HUES64 (cell line): ENCODE results near the gene SLC36A3. TPM values are rescaled to one million over a fixed set of nuclear protein-coding genes. Genes with fewer than 3 reads are reported as not detected.
A peak's percentile ranks its signal among the peaks of the same experiment; 100 is the strongest.

Source experiments
- H3K27ac ChIP-seq: 2 replicates; pipeline ENCODE4 v1.7.0; 2013; ENCODE audit warnings: low read depth, low read length, inconsistent platforms
- H3K27me3 ChIP-seq: 2 replicates; pipeline ENCODE4 v1.6.1; 2013; ENCODE audit warnings: mild to moderate bottlenecking, low read length; ENCODE audit not compliant: insufficient read depth
- H3K36me3 ChIP-seq: 2 replicates; pipeline ENCODE4 v1.6.1; 2013; ENCODE audit warnings: mild to moderate bottlenecking, low read length; ENCODE audit not compliant: insufficient read depth
- H3K4me1 ChIP-seq: 2 replicates; pipeline ENCODE4 v1.6.1; 2013; ENCODE audit warnings: mild to moderate bottlenecking, low read length, moderate library complexity; ENCODE audit not compliant: insufficient read depth
- H3K4me3 ChIP-seq: 2 replicates; pipeline ENCODE4 v1.5.1; 2013; ENCODE audit warnings: mild to moderate bottlenecking, low read length, moderate library complexity
- H3K9ac ChIP-seq: 2 replicates; pipeline ENCODE4 v1.6.1; 2013; ENCODE audit warnings: mild to moderate bottlenecking, low read depth, low read length
- H3K9me3 ChIP-seq: 2 replicates; pipeline ENCODE4 v1.6.1; 2013; ENCODE audit warnings: low read depth, low read length; ENCODE audit not compliant: insufficient read depth
- WGBS: fragments of 150-250, 120-280 bp; methylation state at CpG from one replicate; pipeline ENCODE4 v1.1.7; 2013; ENCODE audit warnings: missing lambda C conversion rate; 5-methylcytosine and 5-hydroxymethylcytosine counted together
- polyA plus RNA-seq, 2 experiments: library from polyadenylated mRNA; stranded (reverse); fragments of 50-300 nt; gene quantifications; one replicate each; pipeline ENCODE4 v1.2.3, GENCODE V29; 2013

The SLC36A3 gene
- polyA plus RNA-seq (2013, experiment 1 of 2): not detected
- polyA plus RNA-seq (2013, experiment 2 of 2): not detected

DNA sequence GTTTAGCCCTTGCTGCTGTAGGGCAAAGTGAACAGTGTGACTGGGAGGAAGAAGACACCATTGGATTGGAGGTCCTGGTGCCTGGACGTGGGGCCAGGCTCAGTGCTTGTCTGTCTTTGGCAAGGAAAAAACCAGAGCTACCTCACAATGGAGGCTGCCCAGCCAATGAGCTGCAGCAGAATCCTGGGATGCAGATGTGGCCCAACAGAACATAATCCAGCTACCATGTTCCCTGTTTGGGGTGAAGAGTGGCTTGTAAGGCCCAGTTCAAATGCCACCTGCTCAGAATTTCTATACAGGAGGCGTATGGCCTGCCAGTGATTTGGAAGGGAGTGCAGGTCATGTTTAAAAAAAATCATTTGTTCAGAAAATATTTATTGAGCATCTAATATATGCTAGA, at the start of gene SLC36A3:
Gene SLC36A3, minus strand, starts transcription at position 101 of the 400 bp plus-strand sequence. CDS start 412 bp downstream, outside the sequence.
- no peaks in the 10 kb centered on the region for H3K27me3 ChIP-seq
- H3K9ac ChIP-seq: no peak within 1 kb of the TSS
- no peaks in the 10 kb centered on the region for H3K9me3 ChIP-seq
- H3K36me3 ChIP-seq: no peaks in the 10 kb centered on the region
- no peak within 1 kb of the TSS for H3K27ac ChIP-seq
- WGBS: 86% methylated on average over 2 of the region's 2 CpGs
- no peak within 1 kb of the TSS for H3K4me3 ChIP-seq
- no peaks in the 10 kb centered on the region for H3K4me1 ChIP-seq

DNA sequence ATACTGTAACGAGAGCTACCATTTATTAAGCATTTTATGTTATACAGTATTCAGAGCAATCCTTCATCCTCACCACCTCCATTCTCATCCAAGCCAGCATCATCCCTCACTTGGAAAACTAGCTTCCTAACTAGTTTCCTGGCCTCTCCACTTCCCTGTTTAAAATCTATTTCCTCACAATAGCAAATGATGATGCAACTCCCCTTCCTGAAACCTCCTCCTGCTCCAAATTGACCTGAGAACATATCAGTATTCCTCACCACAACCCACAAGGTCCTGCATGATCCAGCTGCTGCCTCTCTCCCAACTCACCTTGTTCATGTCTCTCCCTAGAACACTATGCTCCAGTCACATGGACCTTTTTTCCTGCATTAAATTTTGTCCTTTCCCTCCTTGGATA, 48.1 kb upstream of the SLC36A3 start:
- Histone ChIP-seq H3K9me3 (no peaks in the 10 kb centered on the region), H3K4me1 (peaks cover 27% of the 10 kb centered on the region), H3K9ac (no peak overlapping the region), H3K27me3 (peaks cover 33% of the 10 kb centered on the region; the same call in 1 of the 2 replicates), H3K36me3 (no peaks in the 10 kb centered on the region), H3K27ac (no peak overlapping the region), H3K4me3 (no peak overlapping the region)
- 93% methylated on average over 1 of the region's 1 CpG for WGBS

DNA sequence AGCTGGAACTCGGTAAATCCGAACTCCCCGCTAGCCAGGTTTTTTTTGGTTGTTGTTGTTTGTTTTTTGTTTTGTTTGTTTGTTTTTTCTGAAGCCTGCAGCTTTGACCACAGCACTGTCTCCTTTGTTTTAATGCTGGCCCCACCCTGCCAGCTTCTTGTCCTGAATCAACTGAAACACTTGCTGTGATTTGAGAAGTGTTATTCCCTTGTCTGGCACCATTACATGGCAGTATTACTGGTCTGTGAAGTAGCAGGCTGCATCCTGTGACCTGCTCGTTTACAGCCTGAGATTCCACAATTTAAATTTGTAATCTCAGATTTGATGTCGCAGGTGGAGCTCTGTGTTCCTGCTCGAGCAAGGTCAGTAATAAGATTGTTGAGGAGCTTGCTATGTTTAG, 45.2 kb upstream of the SLC36A3 start:
- H3K36me3 ChIP-seq: no peaks in the 10 kb centered on the region
- no peaks in the 10 kb centered on the region for H3K9me3 ChIP-seq
- H3K4me1 ChIP-seq: peaks cover 34% of the 10 kb centered on the region
- H3K4me3 ChIP-seq: no peak overlapping the region
- 43% methylated on average over 6 of the region's 6 CpGs for whole genome bisulfite sequencing
- peaks cover 54% of the 10 kb centered on the region; the same call in 1 of the 2 replicates for H3K27me3 ChIP-seq
- no peak overlapping the region for H3K27ac ChIP-seq
- H3K9ac ChIP-seq: no peak overlapping the region

DNA sequence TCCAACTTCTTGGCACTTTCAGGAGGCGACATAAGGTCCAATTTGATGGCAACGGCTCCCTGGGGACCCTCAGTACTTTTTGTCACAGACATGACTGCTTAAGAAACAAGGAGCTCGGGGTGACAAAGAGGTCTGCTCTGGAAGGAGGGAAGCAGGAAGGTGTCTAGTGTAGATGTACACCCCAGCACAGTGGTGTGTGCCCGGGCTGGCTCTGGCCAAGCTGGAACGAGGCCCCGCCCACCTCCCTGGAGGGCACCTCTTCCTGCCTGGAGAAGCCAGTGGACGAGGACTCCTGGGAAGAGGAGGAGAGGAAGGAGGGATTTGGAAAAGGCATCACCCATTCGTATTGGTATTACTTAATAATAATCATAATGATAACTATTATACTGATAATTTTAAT, 43.8 kb upstream of the SLC36A3 start, which contains the start of gene SLC36A2:
Gene SLC36A2, minus strand, starts transcription at position 191 of the 400 bp plus-strand sequence. Its CDS starts 99 bp downstream, at position 92.
- Histone ChIP-seq H3K27ac (no peak within 1 kb of the TSS), H3K36me3 (no peaks in the 10 kb centered on the region), H3K27me3 (peaks cover 68% of the 10 kb centered on the region; the same call in 1 of the 2 replicates), H3K9ac (no peak within 1 kb of the TSS), H3K4me3 (no peak within 1 kb of the TSS), H3K9me3 (no peaks in the 10 kb centered on the region), H3K4me1 (peaks cover 34% of the 10 kb centered on the region)
- WGBS: 79% methylated on average over 7 of the region's 8 CpGs

DNA sequence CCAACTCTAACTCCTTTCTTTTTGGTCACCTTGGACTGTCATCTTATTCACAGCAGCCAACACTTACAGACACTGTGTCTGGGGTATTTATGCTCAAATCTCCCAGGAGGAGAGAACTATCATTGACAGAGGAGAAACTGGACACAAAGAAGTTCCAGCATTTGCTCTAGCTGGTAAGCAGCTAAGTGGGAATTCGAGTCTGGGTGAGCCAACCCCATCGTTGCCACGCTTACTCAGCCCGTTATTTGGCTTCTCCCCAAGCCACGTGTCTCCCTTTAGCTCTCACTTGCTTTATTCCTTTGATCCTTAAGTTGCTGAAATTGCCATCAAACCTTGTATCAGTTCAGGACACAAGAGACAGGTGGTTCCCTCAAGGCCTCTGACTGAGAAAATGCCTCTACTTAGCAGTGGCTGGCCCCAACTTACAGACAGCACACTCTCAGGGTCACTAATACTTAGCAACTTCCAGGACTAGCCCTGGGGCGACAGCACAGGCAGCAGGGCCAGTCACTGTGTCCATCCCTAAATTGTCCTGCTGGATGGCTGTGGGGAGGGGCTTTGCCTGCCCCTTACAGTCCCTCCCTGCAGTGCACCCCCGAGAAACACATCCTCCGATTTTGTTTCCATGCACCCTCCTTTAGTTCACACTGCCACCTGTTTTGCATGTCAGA, 42.4 kb upstream of the SLC36A3 start:
- Histone ChIP-seq H3K4me3 (peak overlapping the region; percentile 11; the same call in 1 of the 2 replicates), H3K27ac (no peak overlapping the region), H3K9ac (no peak overlapping the region), H3K27me3 (peaks cover 72% of the 10 kb centered on the region; the same call in 1 of the 2 replicates), H3K36me3 (no peaks in the 10 kb centered on the region), H3K4me1 (peaks cover 34% of the 10 kb centered on the region), H3K9me3 (no peaks in the 10 kb centered on the region)
- 58% methylated on average over 8 of the region's 8 CpGs for WGBS

DNA sequence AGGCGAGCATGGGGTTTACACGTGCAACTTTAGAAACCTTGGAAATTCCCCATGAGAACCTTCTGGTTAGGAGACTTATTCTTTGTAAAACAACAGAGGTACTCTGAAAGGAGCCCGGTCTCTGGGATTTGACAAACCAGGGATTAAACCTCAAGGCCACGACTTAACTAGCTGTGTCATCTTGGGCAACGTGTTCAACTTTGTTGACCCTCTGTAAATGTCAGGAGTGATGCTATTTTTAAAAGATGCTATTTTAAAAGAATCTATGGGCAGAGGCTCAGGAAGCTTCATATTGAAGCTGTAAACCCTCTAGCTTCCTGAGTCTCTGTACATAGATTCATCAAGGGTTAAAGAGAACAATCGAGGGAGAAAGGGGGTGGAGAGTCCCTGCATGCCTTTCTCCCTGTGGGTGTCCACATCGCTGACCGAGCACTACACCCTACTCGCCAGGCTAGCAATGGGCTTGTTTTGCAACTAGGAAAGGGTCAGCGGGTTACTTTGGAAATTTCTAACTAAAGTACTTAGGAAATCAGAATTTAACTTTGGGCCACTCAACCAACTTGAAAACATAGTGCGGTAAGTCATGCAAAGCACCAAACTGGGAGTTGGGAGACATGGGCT, 41.7 kb upstream of the SLC36A3 start:
- Histone ChIP-seq H3K27ac (no peak overlapping the region), H3K9ac (no peak overlapping the region), H3K4me3 (peak overlapping the region; percentile 11; the same call in 1 of the 2 replicates), H3K4me1 (peaks cover 34% of the 10 kb centered on the region), H3K36me3 (no peaks in the 10 kb centered on the region), H3K9me3 (no peaks in the 10 kb centered on the region), H3K27me3 (peaks cover 70% of the 10 kb centered on the region; the same call in 1 of the 2 replicates)
- WGBS: 44% methylated on average over 11 of the region's 11 CpGs

DNA sequence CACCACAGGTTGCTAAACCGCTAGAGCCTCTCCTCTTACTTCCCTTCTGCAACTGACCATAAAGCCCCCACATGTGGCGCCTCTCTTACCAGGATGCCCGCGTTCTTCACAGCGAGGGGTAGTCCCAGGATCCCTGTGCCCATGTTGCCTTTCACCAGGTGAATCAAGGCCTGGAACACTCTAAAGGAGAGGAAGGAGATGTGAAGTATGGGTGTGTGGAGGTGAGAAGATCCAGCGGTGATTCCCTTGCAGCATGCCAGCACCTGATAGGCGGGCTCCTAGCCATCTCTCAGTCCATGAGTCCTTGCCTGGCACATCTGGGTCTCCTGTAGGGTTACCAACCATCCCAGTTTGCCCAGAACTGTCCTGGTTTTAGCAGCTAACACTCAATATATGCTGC, 40.5 kb upstream of the SLC36A3 start:
- 94% methylated on average over 7 of the region's 7 CpGs for WGBS
- no peaks in the 10 kb centered on the region for H3K9me3 ChIP-seq
- no peak overlapping the region for H3K27ac ChIP-seq
- peaks cover 58% of the 10 kb centered on the region; the same call in 1 of the 2 replicates for H3K27me3 ChIP-seq
- H3K4me3 ChIP-seq: no peak overlapping the region
- H3K36me3 ChIP-seq: no peaks in the 10 kb centered on the region
- H3K4me1 ChIP-seq: peaks cover 31% of the 10 kb centered on the region
- no peak overlapping the region for H3K9ac ChIP-seq

DNA sequence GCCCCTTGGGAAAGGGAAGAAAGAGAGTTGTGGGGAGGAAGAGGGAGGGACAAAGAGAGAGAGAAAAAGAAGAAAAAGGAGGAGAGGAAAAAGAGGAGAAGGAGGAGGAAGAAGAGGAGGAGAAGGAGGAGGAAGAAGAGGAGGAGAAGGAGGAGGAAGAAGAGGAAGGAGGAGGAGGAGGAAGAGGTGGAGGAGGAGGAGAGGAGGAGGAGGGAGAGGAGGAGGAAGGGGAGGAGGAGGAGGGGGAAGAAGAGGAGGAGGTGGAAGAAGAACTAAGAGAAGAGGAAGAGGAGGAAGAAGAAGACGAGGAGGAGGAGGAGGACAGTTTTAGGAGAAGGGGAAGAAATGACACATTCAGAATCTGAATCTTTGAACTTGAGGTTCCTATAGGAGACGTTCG, 36.4 kb upstream of the SLC36A3 start:
- Histone ChIP-seq H3K9me3 (no peaks in the 10 kb centered on the region), H3K4me3 (no peak overlapping the region), H3K9ac (no peak overlapping the region), H3K27me3 (peaks cover 33% of the 10 kb centered on the region; the same call in 1 of the 2 replicates), H3K4me1 (peaks cover 2% of the 10 kb centered on the region; the same call in 1 of the 2 replicates), H3K27ac (no peak overlapping the region), H3K36me3 (no peaks in the 10 kb centered on the region)
- WGBS: 86% methylated on average over 3 of the region's 3 CpGs

DNA sequence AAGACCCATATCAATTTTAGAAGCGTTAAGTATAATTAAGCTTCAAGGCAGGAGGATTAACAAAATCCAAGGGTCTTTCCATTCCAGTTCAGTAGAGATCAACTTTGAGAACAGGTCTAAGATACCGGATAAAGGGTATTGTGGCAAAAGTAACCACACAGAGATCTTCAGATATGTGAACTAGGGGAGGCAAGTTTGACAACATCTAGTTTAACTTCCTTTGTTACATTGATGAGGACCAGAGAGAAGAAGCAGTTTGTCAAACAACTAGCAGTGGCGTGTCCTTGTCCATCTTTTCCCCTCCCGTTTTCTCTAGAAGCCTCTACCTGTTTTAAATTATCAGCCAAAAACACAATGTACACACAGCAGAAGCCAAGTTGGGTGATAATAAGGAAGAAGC, 35.2 kb upstream of the SLC36A3 start:
- WGBS: 96% methylated on average over 3 of the region's 4 CpGs
- Histone ChIP-seq H3K27ac (no peak overlapping the region), H3K4me3 (no peak overlapping the region), H3K36me3 (no peaks in the 10 kb centered on the region), H3K27me3 (peaks cover 21% of the 10 kb centered on the region; the same call in 1 of the 2 replicates), H3K9ac (no peak overlapping the region), H3K4me1 (no peaks in the 10 kb centered on the region), H3K9me3 (no peaks in the 10 kb centered on the region)

DNA sequence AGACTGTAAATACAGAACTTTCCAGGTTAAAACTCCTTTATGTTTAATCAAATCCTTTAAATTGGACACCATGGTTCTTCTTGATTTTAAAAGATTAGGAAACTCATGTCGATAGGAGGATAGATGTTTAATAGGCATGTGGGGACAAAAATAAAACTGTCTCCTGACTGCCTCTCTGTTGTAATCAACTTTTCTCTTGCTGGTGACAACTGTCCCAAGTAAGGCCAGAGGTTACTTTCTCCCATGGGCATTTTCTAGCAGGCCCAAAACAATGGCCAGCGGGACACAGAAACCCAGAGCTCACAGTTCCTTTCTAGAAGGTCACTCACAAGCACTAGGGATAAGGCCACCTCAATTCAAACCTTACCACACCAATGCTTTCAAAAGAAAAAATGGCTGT, 29.3 kb upstream of the SLC36A3 start:
- 97% methylated on average over 2 of the region's 2 CpGs for WGBS
- Histone ChIP-seq H3K4me3 (no peak overlapping the region), H3K4me1 (no peaks in the 10 kb centered on the region), H3K36me3 (no peaks in the 10 kb centered on the region), H3K9me3 (no peaks in the 10 kb centered on the region), H3K27ac (no peak overlapping the region), H3K27me3 (no peaks in the 10 kb centered on the region), H3K9ac (no peak overlapping the region)

DNA sequence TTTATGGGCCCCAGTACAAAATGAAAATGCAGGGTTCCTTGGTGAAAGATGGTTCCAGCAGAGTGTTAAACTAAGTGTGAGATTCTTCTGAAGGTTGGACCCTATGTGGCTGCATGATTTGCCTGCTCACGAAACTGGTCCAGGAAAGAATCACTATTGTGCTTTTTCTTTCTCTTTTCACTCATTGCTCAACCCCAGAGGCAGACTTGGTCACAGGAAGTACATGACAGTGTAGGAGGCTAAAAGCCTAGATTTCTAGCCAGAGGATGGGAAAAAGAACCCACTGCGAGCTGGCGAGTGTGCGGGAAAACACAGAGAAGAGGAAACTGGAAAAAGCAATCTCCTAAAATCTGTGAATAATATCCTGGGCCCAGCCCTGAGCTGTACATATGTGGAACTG, 25.2 kb upstream of the SLC36A3 start:
- no peaks in the 10 kb centered on the region for H3K36me3 ChIP-seq
- no peaks in the 10 kb centered on the region for H3K27me3 ChIP-seq
- no peak overlapping the region for H3K4me3 ChIP-seq
- peaks cover 6% of the 10 kb centered on the region; the same call in 1 of the 2 replicates for H3K4me1 ChIP-seq
- H3K9ac ChIP-seq: no peak overlapping the region
- 94% methylated on average over 4 of the region's 4 CpGs for WGBS
- H3K9me3 ChIP-seq: no peaks in the 10 kb centered on the region
- no peak overlapping the region for H3K27ac ChIP-seq
